IPS DF 4.7 (cell line): ENCODE results near the gene EIF4G3.
A peak's percentile ranks its signal among the peaks of the same experiment; 100 is the strongest.
"Not testable (repeated sequence)": the region's sequence is repeated elsewhere in the genome, so short reads cannot be mapped to it uniquely, and the experiment has no call there.

Experiments
- DNase-seq: peaks from one replicate; pipeline ENCODE4 v3.0.0-alpha.2; 2013; ENCODE audit warnings: low spot score; ENCODE audit errors: extremely low read depth

The EIF4G3 gene

GRCh38 chr1:20834192-20834591 lies 342.5 kb downstream of the EIF4G3 start:
- no peak for DNase-seq

GRCh38 chr1:20830378-20830777 lies 346.3 kb downstream of the EIF4G3 start:
- DNase-seq, result no peak

DNA sequence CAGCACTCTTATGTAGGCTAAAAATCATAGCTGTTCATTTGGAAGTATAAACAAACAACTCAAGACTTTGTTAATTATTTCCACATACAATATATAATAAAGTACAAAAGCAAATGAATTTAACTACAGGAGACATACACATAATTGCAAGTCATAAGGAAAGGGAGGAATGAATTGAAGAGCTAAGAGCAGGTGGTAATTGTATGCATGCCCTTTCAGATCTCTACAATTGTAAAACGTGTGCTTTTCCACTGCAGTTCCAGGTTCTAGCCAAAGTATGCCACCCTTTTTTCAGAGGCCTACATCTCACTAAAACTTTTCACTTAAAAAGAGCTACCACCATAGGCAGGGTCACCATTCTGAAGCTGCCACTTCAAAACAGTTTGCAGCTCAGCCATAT lies 346.8 kb downstream of the EIF4G3 start:
- no peak for DNase-seq

GRCh38 chr1:20829531-20829930 lies 347.2 kb downstream of the EIF4G3 start:
- no peak for DNase-seq

GRCh38 chr1:20823845-20824244 lies 352.9 kb downstream of the EIF4G3 start:
- DNase-seq, result no peak

DNA sequence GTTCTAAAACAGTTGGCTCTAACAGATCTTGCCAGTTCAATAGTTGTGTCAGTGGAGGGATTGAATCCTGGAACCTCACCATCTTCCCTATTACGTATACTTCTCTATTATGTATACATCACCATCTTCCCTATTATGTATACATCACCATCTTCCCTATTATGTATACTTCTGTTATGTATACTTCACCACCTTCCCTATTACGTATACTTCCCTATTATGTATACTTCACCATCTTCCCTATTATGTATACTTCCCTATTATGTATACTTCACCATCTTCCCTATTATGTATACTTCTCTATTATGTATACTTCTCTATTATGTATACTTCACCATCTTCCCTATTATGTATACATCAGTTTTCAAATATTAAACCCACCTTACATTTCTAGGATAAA lies 355.2 kb downstream of the EIF4G3 start:
- no peak for DNase-seq

- DNase-seq, result no peak
These were observed 356.9 kb downstream of the EIF4G3 start for GRCh38 chr1:20819818-20820217.

DNA sequence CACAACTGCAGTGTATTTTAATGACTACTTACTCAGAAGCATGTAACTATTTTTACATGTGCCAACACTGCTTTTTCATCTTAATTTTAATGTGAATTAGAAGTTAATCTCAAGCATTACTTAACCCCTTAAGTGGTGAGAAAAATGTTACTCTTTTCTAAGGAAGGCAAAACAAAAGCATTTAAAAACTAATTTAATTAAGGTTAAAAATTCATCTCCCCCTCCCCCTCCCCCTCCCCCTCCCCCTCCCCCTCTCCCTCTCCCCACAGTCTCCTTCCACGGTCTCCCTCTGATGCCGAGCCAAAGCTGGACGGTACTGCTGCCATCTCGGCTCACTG lies 362.2 kb downstream of the EIF4G3 start:
- no peak for DNase-seq

DNA sequence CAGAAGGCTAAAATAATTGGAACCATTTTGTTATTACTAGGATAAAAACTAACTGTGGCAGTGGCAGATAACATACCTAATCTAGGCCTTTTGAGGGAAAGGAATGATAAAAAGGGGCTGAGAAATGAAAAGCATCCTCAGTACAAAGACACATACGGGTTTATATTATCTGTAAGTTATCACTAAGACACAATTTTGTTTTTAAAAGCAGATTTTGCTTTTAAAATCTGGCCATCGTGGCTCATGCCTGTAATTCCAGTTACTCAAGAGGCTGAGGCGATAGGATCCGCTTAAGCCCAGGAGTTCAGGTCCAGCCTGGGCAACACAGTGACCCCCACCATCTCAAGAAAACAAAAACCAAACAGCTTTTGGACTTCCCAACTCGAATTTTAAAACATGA lies 364.8 kb downstream of the EIF4G3 start:
- DNase-seq, result no peak

DNA sequence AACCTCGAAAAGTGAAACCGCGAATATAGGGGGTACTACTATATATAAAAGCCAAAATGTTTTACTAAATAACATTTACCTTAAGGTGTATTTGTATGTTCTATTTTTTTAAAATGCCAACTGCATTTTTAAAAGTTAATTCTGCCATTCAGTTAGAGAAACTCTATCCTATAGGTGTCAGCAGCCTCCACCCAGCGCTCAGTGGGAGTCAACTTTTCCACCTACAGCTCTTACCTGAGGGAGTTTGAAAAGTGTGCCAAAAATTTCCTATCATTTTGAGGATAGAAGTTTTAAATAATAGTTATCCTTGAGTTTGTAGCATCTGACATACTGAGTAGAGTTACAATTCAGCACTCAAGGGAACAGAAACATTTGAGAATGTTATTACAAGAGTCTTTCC lies 383.5 kb downstream of the EIF4G3 start:
- DNase-seq, result no peak

GRCh38 chr1:20792196-20792595 lies 384.5 kb downstream of the EIF4G3 start:
- DNase-seq, result no peak

DNA sequence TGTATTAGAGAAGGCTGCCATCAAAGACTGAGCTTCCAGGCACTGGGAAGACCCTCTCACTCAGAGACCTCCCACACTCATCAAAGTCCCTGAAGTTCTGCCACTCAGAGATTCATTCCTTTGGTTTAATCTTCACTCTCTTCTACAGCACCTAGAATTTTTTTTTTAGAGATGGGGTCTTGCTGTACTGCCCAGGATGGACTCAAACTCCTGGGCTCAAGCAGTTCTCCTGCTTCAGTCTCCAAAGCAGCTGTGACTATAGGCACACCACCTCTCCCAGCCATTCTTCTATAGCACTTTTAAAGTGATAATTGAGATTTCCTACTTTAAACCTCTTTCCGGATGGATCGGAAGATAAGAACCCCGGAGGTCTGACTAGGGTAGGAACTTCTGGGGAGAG lies 385.9 kb downstream of the EIF4G3 start:
- no peak for DNase-seq

- not testable (repeated sequence) for DNase-seq
These were observed 387.1 kb downstream of the EIF4G3 start for GRCh38 chr1:20789598-20789997.

DNA sequence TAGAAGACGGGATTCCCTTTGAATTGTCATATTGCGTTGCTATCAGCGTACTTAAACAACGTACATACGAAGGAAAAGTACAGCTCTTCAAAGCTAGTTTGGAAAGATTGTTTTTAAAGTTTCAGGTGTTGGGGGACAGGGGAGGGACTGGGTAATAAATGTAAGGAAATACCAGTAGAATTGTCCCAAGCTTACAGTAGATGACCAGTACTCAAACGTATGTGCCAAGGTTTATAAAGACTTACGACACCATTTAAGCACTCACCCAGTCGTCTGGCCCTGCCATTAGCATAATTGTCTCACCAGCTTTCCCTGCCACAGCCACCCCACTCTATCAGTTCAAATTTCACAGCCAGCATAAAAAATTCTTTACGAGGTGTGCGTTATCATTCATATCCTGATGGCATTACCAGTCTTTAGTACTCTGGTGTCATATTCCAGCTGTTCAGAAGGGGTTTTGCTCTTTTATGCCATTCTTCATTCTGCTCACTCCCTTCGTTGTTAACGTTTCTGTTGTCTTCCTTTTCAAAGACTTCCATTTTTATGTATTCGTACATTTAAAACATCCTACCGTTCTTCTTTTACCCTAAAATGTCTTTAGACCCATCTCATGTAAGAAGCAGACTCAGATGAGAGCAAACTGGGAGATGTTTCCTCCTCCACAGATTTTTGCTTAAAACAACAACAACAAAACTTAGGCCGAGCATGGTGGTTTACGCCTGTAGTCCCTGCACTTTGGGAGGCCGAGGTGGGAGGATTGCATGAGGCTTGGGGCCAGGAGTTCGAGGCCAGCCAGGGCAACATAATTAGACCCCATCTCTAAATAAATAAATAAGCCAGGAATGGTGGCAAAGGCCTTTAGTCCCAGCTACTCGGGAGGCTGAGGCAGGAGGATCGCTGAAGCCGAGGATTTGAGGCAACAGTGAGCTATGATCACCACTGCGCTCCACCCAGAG lies 388.6 kb downstream of the EIF4G3 start:
- no peak for DNase-seq

DNA sequence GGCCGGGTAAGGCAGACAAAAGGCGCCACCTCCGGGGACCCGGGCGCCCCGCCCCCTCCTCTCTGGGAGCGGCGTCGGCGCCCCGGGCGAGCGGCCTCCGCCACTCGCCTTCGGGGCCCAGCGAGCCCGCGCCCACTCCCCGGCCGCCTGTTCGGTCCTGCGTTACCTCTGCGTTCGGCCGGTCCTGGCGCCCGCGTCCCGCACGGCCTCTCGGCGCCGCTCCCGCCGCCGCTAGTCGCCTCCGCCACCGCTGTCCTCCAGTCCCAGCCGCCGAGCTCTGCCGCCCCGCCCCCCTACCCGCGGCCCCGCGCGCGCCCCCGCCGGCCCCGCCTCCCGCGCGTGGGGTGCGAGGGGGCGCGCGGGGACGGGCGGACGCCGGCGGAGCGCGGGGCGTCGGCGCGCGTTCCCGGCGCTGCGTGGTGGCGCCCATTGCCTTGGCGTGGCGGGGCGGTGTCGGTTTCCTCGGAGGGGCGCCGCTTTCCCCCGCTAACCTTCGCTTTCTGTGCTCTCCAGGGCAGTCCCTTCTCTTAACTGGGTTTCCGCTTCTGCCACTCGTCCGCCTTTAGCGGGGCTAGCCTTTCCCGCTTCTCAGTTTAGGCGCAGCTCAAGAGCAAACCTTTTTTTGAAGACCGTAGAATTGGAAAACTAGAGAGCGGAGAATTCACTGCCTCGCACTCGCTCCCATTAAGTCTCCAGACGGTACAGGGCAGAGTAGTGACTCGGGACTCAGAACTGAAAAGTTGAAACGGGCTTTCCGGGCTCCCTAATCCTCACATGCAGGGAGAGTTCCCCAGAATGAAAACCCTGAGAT lies 389.5 kb downstream of the EIF4G3 start, which contains the start of gene HP1BP3:
Gene HP1BP3 (minus strand): TSS at position 279 of the 811 bp plus-strand sequence. CDS start 6,867 bp downstream, outside the sequence.
- DNase-seq, result no peak

GRCh38 chr1:20786253-20787028 lies 390.3 kb downstream of the EIF4G3 start:
- peak; percentile 72 for DNase-seq

DNA sequence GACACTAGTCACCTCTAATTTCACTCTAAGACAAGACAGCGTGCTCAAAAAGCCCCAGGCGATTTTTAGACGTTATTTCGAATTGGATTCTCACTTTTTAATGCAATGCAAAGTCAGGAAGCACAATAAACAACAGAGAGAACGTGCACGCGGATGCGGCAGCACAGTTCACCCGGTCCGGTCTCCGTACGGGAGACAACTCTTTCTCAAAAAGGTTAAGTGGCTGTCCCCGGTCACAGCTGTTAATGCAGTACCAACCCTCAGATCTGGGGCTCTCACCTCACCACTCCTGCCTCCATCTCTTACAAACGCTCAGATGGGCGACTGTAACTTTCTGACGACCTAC lies 390.8 kb downstream of the EIF4G3 start:
- no peak for DNase-seq

DNA sequence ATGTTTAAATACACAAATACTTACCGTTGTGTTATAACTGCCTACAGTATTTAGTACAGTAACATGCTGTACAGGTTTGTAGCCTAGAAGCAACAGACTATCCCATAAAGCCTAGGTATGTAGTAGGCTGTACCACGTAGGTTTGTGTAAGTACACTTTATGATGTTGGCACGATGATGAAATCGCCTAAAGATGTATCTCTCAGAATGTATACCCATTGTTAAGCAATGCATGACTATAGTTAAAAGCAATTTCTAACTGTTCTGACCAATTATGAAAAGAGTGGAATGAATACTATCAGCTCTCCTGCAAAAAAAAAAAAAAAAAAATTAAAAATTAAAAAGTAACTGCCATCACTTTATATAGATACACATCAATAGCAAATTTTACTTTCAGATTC lies 401.0 kb downstream of the EIF4G3 start:
- DNase-seq, result no peak

- no peak for DNase-seq
These were observed 404.9 kb downstream of the EIF4G3 start for GRCh38 chr1:20771780-20772179.

- no peak for DNase-seq
These were observed 406.2 kb downstream of the EIF4G3 start for GRCh38 chr1:20770314-20771087.

DNA sequence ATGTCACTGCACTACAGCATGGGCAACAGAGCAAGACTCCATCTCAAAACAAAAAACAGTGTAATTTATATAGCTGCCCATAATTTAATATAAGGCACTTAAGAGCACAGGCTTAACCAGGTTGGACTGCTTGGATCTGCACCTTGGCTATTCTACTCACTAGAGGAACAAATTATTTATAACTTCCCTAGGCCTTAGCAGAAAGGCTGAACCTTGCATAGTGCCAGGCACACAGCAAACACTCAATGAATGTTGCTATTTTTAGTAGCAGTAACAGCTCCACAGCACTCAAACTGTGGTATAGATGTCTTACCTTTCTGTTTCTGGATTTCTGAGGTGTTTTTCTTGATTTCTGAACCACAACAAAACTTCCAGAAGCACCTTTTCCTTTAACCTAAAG lies 409.4 kb downstream of the EIF4G3 start:
- no peak for DNase-seq
